IPS-18c (cell line): Measurements from ENCODE around the gene ARHGEF10L.
"Not testable (repeated sequence)": the region's sequence is repeated elsewhere in the genome, so short reads cannot be mapped to it uniquely, and the experiment has no call there.

ENCODE experiments used
- H3K4me3 ChIP-seq: 2 replicates; pipeline ENCODE4 v1.7.0; 2013; ENCODE audit warnings: low read depth, mild to moderate bottlenecking, low read length, moderate library complexity; ENCODE audit not compliant: insufficient read depth
- H3K9me3 ChIP-seq: one replicate; pipeline ENCODE4 v1.6.1; 2013; ENCODE audit warnings: mild to moderate bottlenecking, low read length, moderate library complexity; ENCODE audit not compliant: control insufficient read depth, insufficient read depth

Gene ARHGEF10L

DNA sequence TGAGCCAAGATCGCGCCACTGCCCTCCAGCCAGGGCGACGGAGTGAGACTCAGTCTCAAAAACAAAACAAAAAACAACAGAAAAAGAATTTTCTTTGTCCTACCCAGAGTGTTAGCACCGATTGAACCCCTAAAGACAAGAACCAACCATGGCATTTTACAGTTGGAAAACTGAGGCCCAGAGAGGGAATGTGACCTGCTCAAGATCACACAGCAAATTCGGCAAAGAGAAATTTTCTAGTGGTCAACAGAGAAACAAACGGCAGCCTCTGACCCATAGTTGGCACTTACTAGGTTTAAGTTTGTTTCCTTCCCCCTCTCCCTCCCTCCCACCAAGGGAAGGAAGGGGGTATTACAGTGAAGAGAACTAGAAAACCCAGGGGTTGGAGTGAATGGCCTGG, 195.1 kb downstream of the ARHGEF10L start:
- Histone ChIP-seq H3K4me3 (no peak overlapping the region), H3K9me3 (no peaks in the 10 kb centered on the region)

DNA sequence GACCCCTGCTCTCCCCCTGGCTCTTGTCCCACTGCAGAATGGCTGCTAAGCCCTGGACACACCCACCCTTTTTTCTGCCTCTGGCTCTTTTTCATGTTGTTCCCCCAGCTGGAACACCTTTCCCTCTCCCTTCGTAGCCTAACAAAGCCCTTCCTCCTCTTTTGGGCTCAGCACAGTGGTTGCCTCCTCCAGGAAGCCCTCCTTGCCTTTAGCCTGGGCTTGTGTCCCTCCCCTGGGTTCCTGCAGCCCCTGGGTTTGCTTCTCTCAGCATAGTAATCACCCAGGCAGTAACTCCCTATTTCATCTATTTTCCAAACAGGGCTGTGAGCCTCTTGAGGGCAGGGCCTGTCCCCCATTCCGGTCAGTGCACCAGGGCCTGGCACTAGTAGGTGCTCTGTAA, 195.8 kb downstream of the ARHGEF10L start:
- Histone ChIP-seq H3K9me3 (no peaks in the 10 kb centered on the region), H3K4me3 (no peak overlapping the region)

DNA sequence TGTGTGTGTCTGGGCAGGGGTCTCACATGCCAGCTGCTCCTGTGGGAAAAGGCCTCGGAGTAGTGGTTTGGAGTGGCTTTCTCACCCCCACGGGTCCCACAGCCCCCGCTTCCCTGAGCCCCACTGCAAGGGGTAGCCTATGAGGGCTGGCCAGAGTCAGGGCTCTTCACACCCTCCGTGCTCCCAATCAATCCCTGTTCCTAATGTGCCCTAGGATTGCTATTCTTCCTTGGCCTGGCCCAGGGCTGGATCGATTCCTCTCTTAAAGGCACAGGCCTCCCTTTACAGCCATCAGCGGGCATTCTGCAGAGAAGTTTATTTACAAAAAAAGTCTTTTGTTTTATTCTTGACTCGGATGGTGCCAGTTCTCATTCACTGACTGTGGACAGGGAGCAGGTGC, 196.3 kb downstream of the ARHGEF10L start:
- no peaks in the 10 kb centered on the region for H3K9me3 ChIP-seq
- H3K4me3 ChIP-seq: no peak overlapping the region

DNA sequence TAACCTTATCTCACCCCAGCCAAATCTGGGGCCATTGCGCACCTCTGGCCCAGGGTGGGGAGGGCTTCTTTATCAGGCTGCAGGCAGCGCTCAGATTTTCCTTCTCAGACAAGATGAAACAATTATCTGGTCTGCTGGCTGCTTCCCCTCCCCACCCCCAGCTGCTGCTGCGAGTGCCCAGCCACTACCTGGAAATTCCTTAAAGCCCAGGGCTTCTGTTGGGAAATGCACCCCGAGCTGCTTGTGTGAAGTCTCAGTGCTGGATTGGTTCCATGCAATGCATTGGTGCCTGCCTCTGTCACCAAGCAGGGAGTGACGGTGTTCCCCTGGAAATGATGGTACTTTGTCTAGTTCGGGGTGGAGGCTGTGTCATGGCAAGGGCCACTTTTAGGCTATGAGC, 197.1 kb downstream of the ARHGEF10L start:
- H3K4me3 ChIP-seq: no peak overlapping the region
- no peaks in the 10 kb centered on the region for H3K9me3 ChIP-seq

DNA sequence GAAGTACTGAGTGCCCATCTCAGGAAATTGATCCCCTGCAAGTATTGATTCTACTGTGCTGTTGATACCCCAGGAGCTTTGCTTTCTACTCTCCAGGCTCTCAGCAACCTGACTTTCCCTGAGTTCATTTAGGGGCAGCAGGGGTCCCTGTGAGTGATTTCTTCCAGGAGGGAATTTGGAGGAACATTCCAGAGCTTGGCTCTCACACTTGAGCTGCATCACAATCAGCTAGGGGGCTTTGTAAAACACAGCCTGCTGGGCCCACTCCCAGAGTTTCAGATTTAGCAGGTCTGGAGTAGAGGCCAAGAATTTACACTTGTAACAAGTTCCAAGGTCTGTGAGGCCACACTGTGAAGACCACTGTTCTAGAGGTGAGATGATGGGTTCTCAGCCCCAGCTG, 199.6 kb downstream of the ARHGEF10L start:
- Histone ChIP-seq H3K9me3 (no peaks in the 10 kb centered on the region), H3K4me3 (no peak overlapping the region)

DNA sequence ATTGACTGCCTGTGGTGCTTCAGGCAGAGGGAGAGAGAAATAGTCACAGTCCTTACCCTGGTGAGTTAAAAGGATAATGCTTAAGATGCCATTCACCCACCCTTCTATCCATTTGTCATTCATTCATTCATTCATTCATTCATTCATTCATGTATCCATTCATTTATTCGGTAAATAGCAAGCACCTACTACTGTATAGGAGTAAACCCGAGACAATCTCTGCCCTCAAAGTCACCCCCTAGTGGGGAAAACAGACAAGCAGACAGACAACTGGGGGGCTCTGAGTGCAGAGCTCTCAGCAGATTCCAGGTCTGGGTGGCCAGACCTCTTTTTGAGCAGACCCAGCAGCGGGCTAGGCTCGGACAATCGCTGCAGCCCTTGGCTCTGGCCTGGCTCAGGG, 201.6 kb downstream of the ARHGEF10L start:
- no peaks in the 10 kb centered on the region for H3K9me3 ChIP-seq
- H3K4me3 ChIP-seq: no peak overlapping the region

DNA sequence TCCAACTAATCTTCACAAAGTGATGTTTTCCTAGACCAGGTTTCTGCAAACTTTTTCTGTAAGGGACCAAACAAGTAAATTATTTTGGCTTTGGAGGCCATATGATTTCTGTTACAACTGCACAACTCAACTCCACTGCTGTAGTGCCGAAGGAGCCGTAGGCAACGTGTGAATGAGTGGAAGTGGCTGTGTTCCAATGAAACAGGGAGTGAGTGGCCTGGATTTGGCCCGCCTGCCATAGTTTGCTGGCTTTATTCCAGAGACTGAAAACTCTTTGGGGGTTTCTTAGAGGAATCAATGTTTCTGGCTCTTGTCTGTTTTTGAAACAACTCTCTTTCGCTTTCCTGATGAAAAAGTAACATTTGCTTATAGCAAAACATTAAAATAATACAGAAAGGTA, 203.1 kb downstream of the ARHGEF10L start:
- no peaks in the 10 kb centered on the region for H3K9me3 ChIP-seq
- no peak overlapping the region for H3K4me3 ChIP-seq

DNA sequence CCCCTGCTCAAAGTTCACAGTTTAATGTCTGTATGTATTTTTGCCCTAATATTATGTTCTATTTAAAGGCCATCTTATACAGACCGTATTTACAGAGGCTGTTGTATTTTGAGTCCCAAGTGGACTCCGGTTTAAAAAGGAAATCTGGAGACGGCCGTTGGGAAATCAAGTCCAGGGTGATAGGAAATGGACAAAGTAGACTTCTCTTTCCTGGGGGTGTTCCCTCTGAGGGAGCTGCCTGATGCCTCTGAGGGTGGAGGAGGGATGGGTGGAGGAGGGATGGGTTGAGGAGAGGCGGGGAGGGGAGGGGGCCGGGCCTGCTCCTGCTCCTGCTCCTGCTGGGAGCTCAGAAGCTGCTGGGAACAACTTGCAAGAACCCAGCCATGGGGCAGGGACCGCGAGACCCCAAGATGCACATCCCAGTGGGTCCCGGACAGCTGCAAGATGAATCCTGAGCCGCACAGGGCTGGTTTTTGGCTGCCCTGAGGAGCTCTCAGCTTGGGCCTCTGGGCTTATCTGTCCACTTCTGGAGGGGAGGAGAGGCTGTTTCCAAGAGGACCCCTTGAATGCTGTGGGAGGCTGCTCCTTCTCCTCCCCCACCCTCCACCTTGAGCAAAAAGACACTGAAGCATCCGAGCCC, 203.6 kb downstream of the ARHGEF10L start:
- H3K9me3 ChIP-seq: no peaks in the 10 kb centered on the region
- no peak overlapping the region for H3K4me3 ChIP-seq

DNA sequence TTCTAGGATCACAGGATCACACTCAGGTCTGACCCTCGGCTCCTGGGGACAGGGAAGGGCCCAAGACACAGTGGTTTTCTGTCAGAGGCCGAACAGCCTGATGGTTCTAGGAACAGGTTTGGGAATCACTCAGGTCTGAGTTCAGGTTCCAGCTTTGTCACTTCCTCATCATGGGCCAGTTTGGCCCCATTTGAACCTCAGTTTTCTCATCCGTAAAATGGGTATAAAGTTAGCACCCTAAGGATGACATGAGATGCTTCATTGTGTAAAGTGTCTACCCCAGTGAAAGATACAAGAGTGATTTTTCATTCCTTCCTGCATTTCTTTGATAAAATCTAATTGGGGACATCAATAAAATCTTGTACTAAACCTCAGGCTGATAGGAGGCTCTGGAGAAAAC, 204.4 kb downstream of the ARHGEF10L start:
- no peaks in the 10 kb centered on the region for H3K9me3 ChIP-seq
- H3K4me3 ChIP-seq: no peak overlapping the region

DNA sequence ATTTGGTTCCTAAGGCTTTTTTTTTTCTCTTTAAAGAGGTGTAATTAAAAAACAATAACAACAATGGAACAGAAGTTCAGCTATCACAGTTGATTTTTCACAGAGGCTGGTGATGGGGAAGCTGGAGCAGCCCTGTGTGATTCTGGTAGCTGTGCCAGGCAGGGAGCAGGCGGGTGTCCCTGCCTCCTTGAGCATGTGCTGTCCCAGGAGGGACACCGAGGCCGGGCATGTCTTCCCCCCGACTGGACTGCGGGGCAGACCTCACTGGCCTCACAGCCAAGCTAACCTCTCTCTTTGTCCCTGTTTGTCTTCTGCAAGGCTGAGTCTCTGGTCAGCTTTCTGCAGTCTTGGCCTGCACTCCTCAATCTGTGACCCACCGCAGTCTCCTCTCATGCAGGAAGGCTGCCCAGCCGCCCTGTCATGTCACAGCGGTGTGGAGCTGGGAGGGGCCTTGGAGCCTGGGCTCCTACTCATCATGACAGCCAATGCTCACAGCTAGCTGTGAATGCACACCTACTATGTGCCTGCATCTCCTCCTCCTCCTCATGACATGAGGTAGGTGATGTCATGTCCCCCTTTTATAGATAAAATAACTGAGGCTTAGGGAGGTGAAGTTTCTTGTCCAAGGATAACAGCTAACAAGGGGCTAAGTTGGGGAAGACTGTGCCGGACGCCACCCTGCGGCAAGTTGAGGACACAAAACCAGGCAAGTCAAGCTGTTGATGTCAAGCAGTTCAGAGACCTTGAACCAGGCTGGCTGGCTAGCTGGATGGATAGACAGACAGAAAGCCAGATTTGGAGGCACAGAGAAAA, 205.4 kb downstream of the ARHGEF10L start:
- H3K9me3 ChIP-seq: no peaks in the 10 kb centered on the region
- H3K4me3 ChIP-seq: no peak overlapping the region

DNA sequence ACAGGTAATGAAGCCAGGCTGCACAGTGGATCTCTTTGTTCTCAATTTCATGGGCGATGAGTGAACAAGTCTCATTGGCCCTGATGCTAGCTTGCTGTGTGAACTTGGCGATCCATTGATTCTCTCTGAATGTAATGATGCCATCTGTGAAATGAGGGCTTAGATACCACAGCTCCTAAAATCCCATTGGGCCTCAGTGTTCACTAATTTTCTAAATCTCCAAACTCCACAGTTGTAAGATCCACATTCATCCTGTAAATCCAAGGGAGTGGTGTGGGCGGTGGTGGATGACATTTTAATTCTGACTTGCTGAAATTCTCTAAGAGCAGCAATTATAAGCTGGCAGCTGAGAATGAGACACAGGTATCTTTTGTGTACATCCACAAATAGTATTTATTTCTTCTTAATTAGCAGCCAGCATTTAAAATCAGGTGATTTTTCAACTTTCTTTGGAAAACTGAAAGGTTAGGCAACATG, 206.0 kb downstream of the ARHGEF10L start:
- H3K9me3 ChIP-seq: no peaks in the 10 kb centered on the region
- H3K4me3 ChIP-seq: no peak overlapping the region

DNA sequence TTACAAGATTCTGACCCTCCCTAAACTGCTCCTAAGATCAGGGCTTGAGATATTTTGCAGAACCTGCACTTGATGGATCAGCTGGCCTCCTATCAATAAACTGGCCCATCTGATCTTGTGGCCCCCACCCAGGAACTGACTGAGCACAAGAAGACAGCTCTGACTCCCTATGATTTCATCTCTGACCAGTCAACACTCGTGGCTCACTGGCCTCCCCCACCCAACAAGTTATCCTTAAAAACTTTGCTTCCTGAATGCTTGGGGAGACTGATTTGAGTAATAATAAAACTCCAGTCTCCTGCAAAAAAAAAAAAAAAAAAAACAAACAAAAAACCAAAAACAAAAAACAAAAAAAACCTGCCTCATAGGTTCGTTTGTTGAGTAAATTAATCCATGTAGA, 206.8 kb downstream of the ARHGEF10L start:
- H3K9me3 ChIP-seq, H3K4me3 ChIP-seq: not testable (repeated sequence)

DNA sequence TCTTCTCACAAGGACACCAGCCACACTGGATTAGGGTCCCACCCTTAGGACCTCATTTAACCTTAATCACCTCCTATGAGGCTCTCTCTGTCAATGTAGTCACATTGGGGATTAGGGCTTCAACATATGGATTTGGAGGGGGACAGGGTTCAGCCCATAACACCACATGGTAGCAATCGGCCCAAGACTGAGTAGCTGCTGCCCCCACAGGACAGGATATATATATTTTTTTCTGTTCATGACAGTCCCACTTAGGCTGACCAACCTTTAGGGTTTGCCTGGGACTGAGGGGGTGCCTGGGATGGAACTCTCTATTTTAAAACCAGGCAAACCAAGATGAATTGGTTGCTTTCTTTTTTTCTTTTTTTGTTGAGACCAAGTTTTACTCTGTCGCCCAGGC, 207.4 kb downstream of the ARHGEF10L start:
- Histone ChIP-seq H3K9me3 (no peaks in the 10 kb centered on the region), H3K4me3 (no peak overlapping the region)
